NCI-H82 (cell line): ENCODE results near the gene KHDRBS2.

Source experiments
- DNase-seq: peaks from one replicate; lab custom pipeline; 2025; lab: John Stamatoyannopoulos, UW

Gene KHDRBS2

DNA sequence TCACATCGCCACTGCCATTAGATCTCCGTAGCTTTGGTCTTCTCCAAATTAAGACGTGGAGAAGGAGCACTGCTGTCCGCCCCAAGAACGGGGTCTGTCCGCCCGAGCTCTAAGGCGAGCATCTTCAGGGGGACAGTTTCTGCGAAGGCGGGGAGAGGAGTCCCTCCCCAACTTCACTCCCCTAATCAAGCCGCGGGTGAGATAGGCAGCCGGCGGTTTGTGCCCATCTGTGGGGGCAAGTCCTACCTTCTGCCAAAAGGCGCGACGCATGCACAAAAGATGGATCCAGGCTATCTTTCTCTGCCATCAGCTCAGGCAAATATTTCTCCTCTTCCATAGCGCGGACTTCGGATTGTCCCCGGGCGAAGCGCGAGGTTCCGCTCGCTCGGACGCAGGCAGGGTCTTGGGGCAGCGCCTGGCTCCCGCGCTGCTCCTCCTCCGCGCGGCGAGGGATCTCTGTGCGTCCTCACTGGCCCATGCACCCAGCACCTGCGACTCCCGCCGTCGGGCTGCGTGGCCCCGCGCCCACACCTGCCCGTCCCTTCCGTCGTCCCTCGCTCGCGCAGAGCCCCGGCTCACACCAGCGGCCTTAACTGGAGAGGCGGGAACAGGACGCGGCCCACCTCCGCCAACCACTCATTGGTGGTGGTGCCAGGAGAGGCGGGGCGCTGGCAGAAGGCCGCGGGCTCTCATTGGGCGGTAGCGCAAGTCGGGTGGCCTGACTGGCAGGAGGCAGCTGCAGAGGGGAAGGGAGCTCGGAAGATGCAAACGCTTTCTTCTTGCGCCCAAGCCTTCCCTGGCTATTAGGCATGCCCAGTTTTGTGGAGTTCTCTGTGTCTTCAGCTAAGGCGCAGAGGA, at the start of gene KHDRBS2:
TSS of gene KHDRBS2 (minus strand) at position 614 of the 858 bp plus-strand sequence.
- peak; percentile 94 for DNase-seq

- no peak for DNase-seq
Observed at GRCh38 chr6:62328607-62329006, 42.6 kb upstream of the KHDRBS2 start.

GRCh38 chr6:62324834-62325233, 38.8 kb upstream of the KHDRBS2 start:
- DNase-seq = no peak

DNA sequence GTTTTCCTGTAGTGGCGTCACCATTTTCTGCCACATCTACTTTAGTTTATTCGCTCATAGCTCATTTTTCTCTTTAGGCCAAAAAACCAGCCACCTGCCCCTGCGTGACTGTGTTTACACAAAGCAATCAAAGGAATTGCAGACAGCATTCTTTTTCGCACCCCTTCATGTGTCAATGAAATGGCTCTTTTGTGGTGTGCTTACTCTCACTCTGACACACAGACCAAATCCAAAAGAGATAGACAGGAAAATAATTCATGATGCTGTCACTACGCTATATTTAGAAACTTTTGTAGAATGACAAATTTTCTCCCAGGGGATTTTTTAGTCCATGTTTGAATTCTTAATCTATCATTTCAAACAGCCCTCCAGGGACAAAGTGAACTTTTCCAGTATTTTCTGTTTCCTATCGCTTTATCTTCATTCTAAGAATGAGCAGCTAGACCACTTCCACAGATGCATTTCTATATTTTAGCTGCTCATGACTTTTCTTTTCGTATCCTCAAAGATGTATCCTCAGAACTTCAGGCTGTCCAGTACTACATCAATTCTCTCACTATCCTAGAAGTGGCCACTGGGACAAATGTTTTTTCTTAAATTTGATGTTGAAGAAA, 37.9 kb upstream of the KHDRBS2 start:
- DNase-seq = no peak

- DNase-seq = no peak
Observed at GRCh38 chr6:62298745-62299392, 12.8 kb upstream of the KHDRBS2 start.

DNA sequence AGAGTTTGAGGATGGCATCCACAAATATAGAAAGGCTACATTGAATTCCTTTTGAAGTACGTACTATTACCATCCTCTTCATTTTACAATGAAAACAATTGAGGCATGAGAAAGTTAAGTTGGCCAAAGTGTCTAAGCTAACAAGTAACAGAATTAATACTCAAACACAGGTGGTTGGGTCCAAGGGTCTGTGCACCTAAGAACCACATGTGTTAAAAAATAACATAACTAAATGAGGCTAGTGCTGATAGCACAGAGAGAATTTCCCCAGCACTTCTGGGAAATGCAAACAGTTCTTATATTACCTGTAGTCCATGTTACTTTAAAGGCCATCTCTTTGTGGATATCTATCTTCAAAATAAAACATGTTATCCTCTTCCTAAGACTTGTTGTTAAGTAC, 10.5 kb upstream of the KHDRBS2 start:
- DNase-seq = no peak

GRCh38 chr6:62288974-62289373, 2.9 kb upstream of the KHDRBS2 start:
- DNase-seq = no peak

DNA sequence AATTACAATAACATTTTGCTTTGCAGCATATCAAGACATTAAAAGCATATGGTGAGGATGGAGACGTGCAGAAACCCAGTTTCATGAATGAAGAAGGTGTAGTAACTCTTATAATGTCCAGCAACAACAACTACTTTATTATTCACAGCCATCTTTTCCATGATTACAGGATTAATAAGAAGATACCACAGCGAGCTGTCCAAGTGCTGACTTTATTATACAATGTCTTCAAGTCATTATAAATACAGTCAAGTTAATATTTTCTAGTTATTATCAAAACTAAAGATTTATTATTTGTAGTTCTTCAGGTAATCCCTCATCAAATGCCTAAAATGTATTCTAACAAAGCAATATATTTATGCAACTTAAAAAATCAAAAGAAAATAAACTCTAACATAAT, 2.5 kb upstream of the KHDRBS2 start:
- DNase-seq = no peak

- no peak for DNase-seq
Observed at GRCh38 chr6:62286470-62286843, 432 bp upstream of the KHDRBS2 start.

DNA sequence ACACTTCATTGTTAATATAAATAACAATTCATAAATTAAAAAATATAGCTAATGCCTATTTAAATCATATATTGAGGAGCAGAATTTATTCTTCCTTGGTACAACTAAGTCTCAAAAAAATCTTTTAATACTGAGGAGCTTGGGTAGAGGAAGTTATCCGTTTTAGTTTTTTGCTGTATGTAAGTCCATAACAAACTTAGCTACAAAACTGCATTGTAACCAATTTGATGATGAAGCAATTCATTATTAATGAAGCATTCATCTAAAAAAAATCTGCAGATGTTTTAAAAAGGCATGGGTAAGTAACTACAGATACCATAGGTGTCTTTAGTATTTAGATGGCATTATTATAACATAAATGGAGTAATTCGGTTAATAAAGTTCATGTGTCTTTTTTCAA, 1.3 kb downstream of the KHDRBS2 start:
- no peak for DNase-seq

GRCh38 chr6:62283796-62284411, 2.1 kb downstream of the KHDRBS2 start:
- peak; percentile 66 for DNase-seq

- DNase-seq = no peak
Observed at GRCh38 chr6:62283365-62283764, 2.7 kb downstream of the KHDRBS2 start.

DNA sequence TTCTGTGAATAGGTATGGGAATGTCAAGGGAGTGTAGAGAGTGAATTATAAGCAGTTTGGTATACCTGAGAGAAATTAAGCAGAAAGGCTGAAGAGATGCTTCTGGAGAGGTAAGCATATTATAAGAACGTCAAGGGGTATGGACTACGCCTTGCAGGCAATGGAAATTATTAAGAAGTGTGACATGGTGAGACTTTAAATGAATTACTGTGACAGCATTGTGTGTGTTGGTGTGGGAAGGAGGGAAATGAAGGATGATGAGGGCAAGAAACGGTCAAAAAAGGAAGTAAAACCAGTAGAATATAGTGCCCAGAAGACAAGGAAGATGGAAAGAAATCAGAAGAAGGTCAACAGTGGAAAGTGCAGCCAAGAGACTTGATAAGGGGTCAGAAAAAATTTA, 5.9 kb downstream of the KHDRBS2 start:
- DNase-seq = no peak

- no peak for DNase-seq
Observed at GRCh38 chr6:62272114-62272513, 13.9 kb downstream of the KHDRBS2 start.

DNA sequence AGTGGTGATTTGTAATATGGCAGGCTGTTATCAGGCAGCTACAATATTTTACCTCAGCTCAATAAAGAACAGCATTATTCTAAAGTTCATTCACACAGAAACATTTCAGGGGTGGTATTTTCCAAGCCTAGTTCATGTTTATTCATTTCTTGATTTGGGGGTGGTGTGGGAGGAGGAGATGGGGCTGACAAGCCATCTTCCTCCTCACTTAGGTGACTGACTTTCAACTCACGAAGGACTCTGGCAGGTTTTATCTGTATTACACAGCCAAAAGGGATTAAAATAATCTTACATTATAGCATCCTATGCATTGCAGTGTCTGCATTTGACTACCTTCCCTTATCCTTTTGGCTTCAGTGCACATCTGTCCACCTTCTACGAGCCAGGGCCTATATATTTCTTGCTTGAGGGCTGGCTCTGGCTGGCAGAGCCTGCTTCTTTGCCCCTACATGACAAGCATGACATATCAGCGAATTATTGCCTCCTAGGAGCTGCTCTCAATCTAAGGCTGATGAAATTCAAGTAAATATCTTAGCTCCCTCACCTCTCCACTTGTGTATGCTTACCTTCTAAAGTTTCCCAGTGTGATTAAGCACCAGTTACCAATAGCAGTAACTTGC, 20.0 kb downstream of the KHDRBS2 start:
- DNase-seq = peak; percentile 80

- DNase-seq = no peak
Observed at GRCh38 chr6:62262283-62262682, 23.7 kb downstream of the KHDRBS2 start.

DNA sequence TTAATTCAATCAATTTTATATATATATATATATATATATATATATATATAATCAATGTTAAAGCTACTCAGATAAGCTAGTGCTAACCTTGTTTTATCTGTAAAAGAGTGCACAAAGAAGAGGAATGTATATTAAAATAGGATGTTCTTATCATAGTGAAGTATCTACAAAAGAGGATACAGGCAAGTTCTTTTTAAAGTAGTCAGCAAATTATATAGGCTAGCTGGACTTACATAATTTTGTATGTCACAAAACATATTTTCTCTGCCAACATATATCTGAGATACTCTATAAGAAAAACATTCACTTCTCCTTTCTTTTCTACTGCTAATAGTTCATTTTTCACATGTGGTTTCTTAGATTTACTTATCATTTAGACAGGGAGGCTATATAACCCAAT, 39.9 kb downstream of the KHDRBS2 start:
- DNase-seq = no peak

- no peak for DNase-seq
Observed at GRCh38 chr6:62236784-62237183, 49.2 kb downstream of the KHDRBS2 start.

GRCh38 chr6:62229231-62229630, 56.8 kb downstream of the KHDRBS2 start:
- DNase-seq = peak; percentile 91

- no peak for DNase-seq
Observed at GRCh38 chr6:62217866-62218265, 68.2 kb downstream of the KHDRBS2 start.

- no peak for DNase-seq
Observed at GRCh38 chr6:62202078-62202477, 83.9 kb downstream of the KHDRBS2 start.

DNA sequence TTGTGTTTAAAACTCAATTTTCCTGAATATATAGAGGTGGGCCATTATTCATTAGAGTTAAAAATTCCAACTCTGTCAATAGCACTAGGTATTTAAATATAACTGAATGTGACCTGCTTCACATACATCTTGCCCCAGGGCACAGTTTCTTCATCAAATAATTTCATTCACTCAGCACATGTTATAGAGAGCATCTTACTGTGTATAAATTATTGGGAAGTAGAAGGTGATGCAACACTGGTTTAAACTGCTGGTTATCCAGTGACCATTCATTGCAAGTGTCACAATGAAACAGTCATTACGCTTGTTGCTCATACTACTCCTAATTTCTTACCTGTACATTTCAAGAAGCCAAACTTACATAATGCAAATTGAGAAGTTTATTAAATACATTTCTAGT, 93.4 kb downstream of the KHDRBS2 start:
- no peak for DNase-seq
